Osteoblast (primary cell): ENCODE results near the gene P3H2. TPM values are rescaled to one million over a fixed set of nuclear protein-coding genes. Genes with fewer than 3 reads are reported as not detected.
"Not testable (repeated sequence)": the region's sequence is repeated elsewhere in the genome, so short reads cannot be mapped to it uniquely, and the experiment has no call there.

Experiments
- DNase-seq: peaks from one replicate; pipeline ENCODE4 v3.0.0; 2011; ENCODE audit warnings: low spot score, mixed read lengths; ENCODE audit not compliant: insufficient read length; ENCODE audit errors: missing footprints
- H2AFZ ChIP-seq: 2 replicates; pipeline ENCODE4 v1.6.0; 2011; ENCODE audit warnings: mild to moderate bottlenecking, low read length
- H3K27ac ChIP-seq: 2 replicates; pipeline ENCODE4 v1.5.1; 2011; ENCODE audit warnings: mild to moderate bottlenecking, low read depth, low read length, moderate library complexity
- H3K27me3 ChIP-seq: 2 replicates; pipeline ENCODE4 v1.6.0; 2012; ENCODE audit warnings: mild to moderate bottlenecking, control low read depth, inconsistent platforms, low read length, moderate library complexity; ENCODE audit not compliant: insufficient read depth
- H3K36me3 ChIP-seq: 2 replicates; pipeline ENCODE4 v1.5.1; 2011; ENCODE audit warnings: mild to moderate bottlenecking, low read length, control low read depth, moderate library complexity; ENCODE audit not compliant: insufficient read depth
- H3K4me1 ChIP-seq: 2 replicates; pipeline ENCODE4 v1.5.1; 2011; ENCODE audit warnings: mild to moderate bottlenecking, low read length, control low read depth, moderate library complexity; ENCODE audit not compliant: insufficient read depth
- H3K4me2 ChIP-seq: 2 replicates; pipeline ENCODE4 v1.6.0; 2011; ENCODE audit warnings: mild to moderate bottlenecking, low read length; ENCODE audit not compliant: insufficient read depth
- H3K4me3 ChIP-seq: fragments of 200-600 bp; sonication (generic); 3 replicates; pipeline ENCODE4 v1.5.1; 2012; ENCODE audit warnings: mild to moderate bottlenecking, low read length, inconsistent platforms; ENCODE audit not compliant: insufficient read depth
- H3K79me2 ChIP-seq: 2 replicates; pipeline ENCODE4 v1.6.0; 2012; ENCODE audit warnings: mild to moderate bottlenecking, low read length, control low read depth, inconsistent platforms; ENCODE audit not compliant: insufficient read depth
- H3K9me3 ChIP-seq: 2 replicates; pipeline ENCODE4 v1.5.1; 2011; ENCODE audit warnings: low read depth, low read length, control low read depth
- H4K20me1 ChIP-seq: 2 replicates; pipeline ENCODE4 v1.6.0; 2012; ENCODE audit warnings: mild to moderate bottlenecking, low read length, control low read depth; ENCODE audit not compliant: insufficient read depth
- CTCF ChIP-seq: IDR thresholded peaks from 2 replicates; pipeline ENCODE4 v1.5.1; 2011; ENCODE audit warnings: mild to moderate bottlenecking, low read depth, low read length, moderate library complexity; ENCODE audit errors: extremely low read depth
- total RNA-seq: library from RNA; depleted of rRNA; stranded (reverse); fragments of >200 nt; gene quantifications from 2 replicates; pipeline ENCODE4 v1.2.3, GENCODE V29; 2012

P3H2 gene
- total RNA-seq, 1 donor: 13.4 TPM

GRCh38 chr3:190166948-190167347 lies 46.3 kb upstream of the P3H2 start:
- H4K20me1 ChIP-seq: no peaks in the 10 kb centered on the region
- TF ChIP-seq CTCF: no peak
- H3K4me2 ChIP-seq: no peak overlapping the region
- no peak for DNase-seq
- no peaks in the 10 kb centered on the region for H3K27me3 ChIP-seq
- H3K36me3 ChIP-seq: no peaks in the 10 kb centered on the region
- no peak overlapping the region for H3K4me3 ChIP-seq
- no peaks in the 10 kb centered on the region for H3K9me3 ChIP-seq
- no peak overlapping the region for H2AFZ ChIP-seq
- H3K79me2 ChIP-seq: no peaks in the 10 kb centered on the region
- no peak overlapping the region for H3K27ac ChIP-seq
- H3K4me1 ChIP-seq: peaks cover 7% of the 10 kb centered on the region

- Histone ChIP-seq H4K20me1 (no peaks in the 10 kb centered on the region), H3K27ac (no peak overlapping the region), H3K4me1 (peaks cover 7% of the 10 kb centered on the region), H2AFZ (no peak overlapping the region), H3K4me2 (no peak overlapping the region), H3K36me3 (no peaks in the 10 kb centered on the region), H3K79me2 (no peaks in the 10 kb centered on the region), H3K9me3 (no peaks in the 10 kb centered on the region), H3K27me3 (no peaks in the 10 kb centered on the region), H3K4me3 (no peak overlapping the region)
- DNase-seq: no peak
- no peak for TF ChIP-seq CTCF
These were observed 44.6 kb upstream of the P3H2 start for GRCh38 chr3:190165253-190165652.

GRCh38 chr3:190162013-190162412 lies 41.3 kb upstream of the P3H2 start:
- not testable (repeated sequence) for H3K36me3 ChIP-seq, H3K79me2 ChIP-seq, H3K27ac ChIP-seq

GRCh38 chr3:190159902-190160435 lies 39.3 kb upstream of the P3H2 start:
- no peak for TF ChIP-seq CTCF
- H3K27me3 ChIP-seq: no peaks in the 10 kb centered on the region
- H3K79me2 ChIP-seq: no peaks in the 10 kb centered on the region
- no peaks in the 10 kb centered on the region for H3K9me3 ChIP-seq
- no peak overlapping the region for H3K4me2 ChIP-seq
- no peak for DNase-seq
- no peak overlapping the region for H2AFZ ChIP-seq
- H3K4me3 ChIP-seq: no peak overlapping the region
- H3K36me3 ChIP-seq: no peaks in the 10 kb centered on the region
- no peak overlapping the region for H3K27ac ChIP-seq
- H4K20me1 ChIP-seq: no peaks in the 10 kb centered on the region
- peaks cover 23% of the 10 kb centered on the region for H3K4me1 ChIP-seq

More at GRCh38 chr3:190162013-190162412, 41.3 kb upstream of the P3H2 start:
- not testable (repeated sequence) for H3K4me3 ChIP-seq, H3K4me2 ChIP-seq, H4K20me1 ChIP-seq, DNase-seq, H3K9me3 ChIP-seq, H2AFZ ChIP-seq, H3K27me3 ChIP-seq
- peaks cover 15% of the 10 kb centered on the region for H3K4me1 ChIP-seq
